ENCODE measurements around the gene FURIN.

The FURIN gene

GRCh38 chr15:90895571-90896117 lies 27.3 kb downstream of the FURIN start:
- DNase-seq (ENCODE audit: low spot score) = no peak
- no peak for TF ChIP-seq CTCF (IDR thresholded peaks at IDR 0.05; ENCODE audit: borderline replicate concordance, control extremely low read depth, extremely low read depth, insufficient read depth, missing control alignments)
- in situ Hi-C loops (cut with MboI; ENCODE audit: low sequenced_read_pairs, unreplicated experiment) = loop anchor here (25.0 kb wide), 2 partner anchors 408 to 583 kb away; no protein-coding TSS in a partner anchor

- in situ Hi-C loops (cut with MboI; ENCODE audit: low sequenced_read_pairs, unreplicated experiment) = loop anchor here (25.0 kb wide), 2 partner anchors 410 to 585 kb away; no protein-coding TSS in a partner anchor
- DNase-seq (ENCODE audit: low spot score) = peak; percentile 77
Measured at GRCh38 chr15:90897131-90897655, 28.8 kb downstream of the FURIN start.

- TF ChIP-seq CTCF (IDR thresholded peaks at IDR 0.05; ENCODE audit: borderline replicate concordance, control extremely low read depth, extremely low read depth, insufficient read depth, missing control alignments) = no peak
- no peak for DNase-seq (ENCODE audit: low spot score)
- in situ Hi-C loops (cut with MboI; ENCODE audit: low sequenced_read_pairs, unreplicated experiment) = no loop called here
Measured at GRCh38 chr15:90901175-90902039, 33.0 kb downstream of the FURIN start.

GRCh38 chr15:90902040-90902839 lies 33.9 kb downstream of the FURIN start:
- in situ Hi-C loops (cut with MboI; ENCODE audit: low sequenced_read_pairs, unreplicated experiment) = no loop called here
- peak; percentile 93 for DNase-seq (ENCODE audit: low spot score)
- TF ChIP-seq CTCF (IDR thresholded peaks at IDR 0.05; ENCODE audit: borderline replicate concordance, control extremely low read depth, extremely low read depth, insufficient read depth, missing control alignments) = peak; percentile 82

- peak; percentile 92 for DNase-seq (ENCODE audit: low spot score)
- in situ Hi-C loops (cut with MboI; ENCODE audit: low sequenced_read_pairs, unreplicated experiment) = no loop called here
- no peak for TF ChIP-seq CTCF (IDR thresholded peaks at IDR 0.05; ENCODE audit: borderline replicate concordance, control extremely low read depth, extremely low read depth, insufficient read depth, missing control alignments)
Measured at GRCh38 chr15:90902840-90903732, 34.7 kb downstream of the FURIN start, which contains the start of gene MAN2A2. Gene MAN2A2, plus strand, starts transcription at chr15:90903302. Its CDS starts 906 bp downstream, at chr15:90904208.

GRCh38 chr15:90903733-90904536 lies 35.5 kb downstream of the FURIN start:
- in situ Hi-C loops (cut with MboI; ENCODE audit: low sequenced_read_pairs, unreplicated experiment) = no loop called here
- TF ChIP-seq CTCF (IDR thresholded peaks at IDR 0.05; ENCODE audit: borderline replicate concordance, control extremely low read depth, extremely low read depth, insufficient read depth, missing control alignments) = no peak
- no peak for DNase-seq (ENCODE audit: low spot score)

All from GM13976 (cell line).